K562 (cell line): Measurements from ENCODE around the gene CDS2. TPM values are rescaled to one million over a fixed set of nuclear protein-coding genes. Genes with fewer than 3 reads are reported as not detected.

Experiments
- ATF1 ChIP-seq, 2 experiments: fragments of 450-650 bp in 1 of 2; IDR thresholded peaks; 2 replicates each; pipeline ENCODE4 v1.6.1; 2016; ENCODE audit warnings: missing compliant biosample characterization in 1 of 2, missing genetic modification characterization in 1 of 2
- CXXC5 ChIP-seq: fragments of 250-450 bp; sonication (Bioruptor Pico); IDR thresholded peaks from 2 replicates; pipeline ENCODE4 v1.8.0; 2022; ENCODE audit warnings: inconsistent platforms, mild to moderate bottlenecking, moderate library complexity
- EP400 ChIP-seq: fragments of 450-650 bp; IDR thresholded peaks from 2 replicates; pipeline ENCODE4 v1.6.1; 2017; ENCODE audit warnings: antibody characterized with exemption, mild to moderate bottlenecking, moderate library complexity
- FOXM1 ChIP-seq, 2 experiments: fragments of 450-650 bp in 1 of 2; sonication (generic) in 1 of 2; formaldehyde crosslinking in 1 of 2; IDR thresholded peaks; 2 replicates each; pipeline versions ENCODE4 v1.6.1 to v1.9.0; 2017 to 2022; ENCODE audit warnings: low read depth in 2 of 2, mild to moderate bottlenecking in 2 of 2, missing genetic modification reagents in 1 of 2, moderate library complexity in 1 of 2
- PTRF ChIP-seq: fragments of 450-650 bp; IDR thresholded peaks from 2 replicates; pipeline ENCODE4 v1.6.1; 2016; ENCODE audit warnings: mild to moderate bottlenecking, missing genetic modification characterization, missing compliant biosample characterization
- RBBP5 ChIP-seq: fragments of 200-600 bp; sonication (generic); IDR thresholded peaks from 2 replicates; pipeline ENCODE4 v1.6.1; 2012; ENCODE audit warnings: borderline replicate concordance, mild to moderate bottlenecking, low read length, control low read depth, inconsistent platforms; ENCODE audit not compliant: insufficient read depth, poor library complexity, severe bottlenecking
- RREB1 ChIP-seq: fragments of 250-450 bp; sonication (Bioruptor Pico); IDR thresholded peaks from 2 replicates; pipeline ENCODE4 v1.4.0; 2020
- SAP30 ChIP-seq: fragments of 200-600 bp; sonication (generic); IDR thresholded peaks from 2 replicates; pipeline ENCODE4 v1.6.1; 2012; ENCODE audit warnings: borderline replicate concordance, low read depth, mild to moderate bottlenecking, moderate library complexity, low read length, control low read depth, inconsistent platforms; ENCODE audit not compliant: insufficient read depth, poor library complexity, severe bottlenecking
- TCF3 ChIP-seq: sonication (generic); formaldehyde crosslinking; IDR thresholded peaks from 2 replicates; pipeline ENCODE4 v1.4.0; 2020; ENCODE audit warnings: mild to moderate bottlenecking, missing genetic modification reagents
- polyA plus RNA-seq, 8 experiments: library from polyadenylated mRNA; depleted of rRNA in 4 of 8; stranded (reverse) in 5 of 8; unstranded in 3 of 8; fragments of >200 nt; fragmentation: Nextera tagmentation in 2 of 8; fragmentation: Illumina TruSeq in 1 of 8; extraction: Ambion mirVana in 2 of 8; extraction: Trizol in 1 of 8; gene quantifications; 2 replicates each; pipeline versions ENCODE4 v1.2.1 to v1.2.3, GENCODE V29; 2011 to 2014; ENCODE audit warnings: inconsistent platforms in 1 of 8, missing spikeins in 1 of 8
- total RNA-seq, 7 experiments: library from RNA; depleted of rRNA in 6 of 7; stranded (reverse); fragments of >200 nt in 6 of 7; fragmentation: Illumina TruSeq in 2 of 7; extraction: Trizol in 2 of 7; gene quantifications; 2 replicates each; pipeline versions ENCODE4 v1.2.1 to v1.2.3, GENCODE V29; 2011 to 2021; ENCODE audit warnings: low replicate concordance in 1 of 7
- TF ChIP-seq, protein P1 (sequence below): fragments of 450-650 bp; formaldehyde crosslinking; IDR thresholded peaks from 2 replicates; pipeline ENCODE4 v1.4.0; 2020; ENCODE audit warnings: mild to moderate bottlenecking, moderate library complexity
- TF ChIP-seq, protein P2 (sequence below), 2 experiments: fragments of 450-650 bp; conservative IDR thresholded peaks; 2 replicates each; pipeline ENCODE4 v1.6.1; 2017; ENCODE audit warnings: mild to moderate bottlenecking in 2 of 2, moderate library complexity in 2 of 2
- TF ChIP-seq, protein P3 (sequence below): fragments of 200-800 bp; sonication (Bioruptor generic); IDR thresholded peaks from 2 replicates; pipeline ENCODE4 v1.6.1; 2017; ENCODE audit warnings: missing genetic modification characterization, missing compliant biosample characterization
- TF ChIP-seq, protein P4 (sequence below): fragments of 450-650 bp; conservative IDR thresholded peaks from 2 replicates; pipeline ENCODE4 v1.6.1; 2016; ENCODE audit warnings: missing genetic modification characterization, low read depth, mild to moderate bottlenecking, missing compliant biosample characterization, moderate library complexity

The CDS2 gene
- total and polyA plus RNA-seq, 9 of the 15 experiments (the other 6 are each of a cell fraction or from before 2014, with no cell fraction given), result 6.4 to 46.4 (median 12.2) TPM

GRCh38 chr20:5078399-5078958 is 48.3 kb upstream of the CDS2 start (continued):
- TF ChIP-seq, protein P1, sequence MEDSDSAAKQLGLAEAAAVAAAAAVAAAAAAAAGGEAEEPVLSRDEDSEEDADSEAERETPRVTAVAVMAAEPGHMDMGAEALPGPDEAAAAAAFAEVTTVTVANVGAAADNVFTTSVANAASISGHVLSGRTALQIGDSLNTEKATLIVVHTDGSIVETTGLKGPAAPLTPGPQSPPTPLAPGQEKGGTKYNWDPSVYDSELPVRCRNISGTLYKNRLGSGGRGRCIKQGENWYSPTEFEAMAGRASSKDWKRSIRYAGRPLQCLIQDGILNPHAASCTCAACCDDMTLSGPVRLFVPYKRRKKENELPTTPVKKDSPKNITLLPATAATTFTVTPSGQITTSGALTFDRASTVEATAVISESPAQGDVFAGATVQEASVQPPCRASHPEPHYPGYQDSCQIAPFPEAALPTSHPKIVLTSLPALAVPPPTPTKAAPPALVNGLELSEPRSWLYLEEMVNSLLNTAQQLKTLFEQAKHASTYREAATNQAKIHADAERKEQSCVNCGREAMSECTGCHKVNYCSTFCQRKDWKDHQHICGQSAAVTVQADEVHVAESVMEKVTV (CRISPR knock-in tag), result no peak
- TF ChIP-seq RBBP5 (peak; percentile 74), EP400 (peak; percentile 28; the same call in 1 of the 2 replicates), CXXC5 (CRISPR knock-in tag) (peak; percentile 46), ATF1 (CRISPR knock-in tag; IDR thresholded peaks at IDR 0.05) (no peak), ATF1 (tag; IDR thresholded peaks at IDR 0.05) (peak; percentile 35; the same call in 1 of the 2 replicates), TCF3 (CRISPR knock-in tag) (peak; percentile 6; the same call in 1 of the 2 replicates), RREB1 (CRISPR knock-in tag) (no peak), SAP30 (no peak), FOXM1 (IDR thresholded peaks at IDR 0.05; ENCODE audit: low read depth) (0 out of 2 replicates have a peak, but pooled peaks have one; percentile 23), FOXM1 (CRISPR knock-in tag; IDR thresholded peaks at IDR 0.05; ENCODE audit: low read depth) (no peak), PTRF (tag) (no peak)
- TF ChIP-seq, protein P2, sequence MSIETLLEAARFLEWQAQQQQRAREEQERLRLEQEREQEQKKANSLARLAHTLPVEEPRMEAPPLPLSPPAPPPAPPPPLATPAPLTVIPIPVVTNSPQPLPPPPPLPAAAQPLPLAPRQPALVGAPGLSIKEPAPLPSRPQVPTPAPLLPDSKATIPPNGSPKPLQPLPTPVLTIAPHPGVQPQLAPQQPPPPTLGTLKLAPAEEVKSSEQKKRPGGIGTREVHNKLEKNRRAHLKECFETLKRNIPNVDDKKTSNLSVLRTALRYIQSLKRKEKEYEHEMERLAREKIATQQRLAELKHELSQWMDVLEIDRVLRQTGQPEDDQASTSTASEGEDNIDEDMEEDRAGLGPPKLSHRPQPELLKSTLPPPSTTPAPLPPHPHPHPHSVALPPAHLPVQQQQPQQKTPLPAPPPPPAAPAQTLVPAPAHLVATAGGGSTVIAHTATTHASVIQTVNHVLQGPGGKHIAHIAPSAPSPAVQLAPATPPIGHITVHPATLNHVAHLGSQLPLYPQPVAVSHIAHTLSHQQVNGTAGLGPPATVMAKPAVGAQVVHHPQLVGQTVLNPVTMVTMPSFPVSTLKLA (conservative IDR thresholded peaks at IDR 0.05), result 0 out of 4 replicates have a peak, but pooled peaks of 1 of the 2 experiments have one; percentile 22
- TF ChIP-seq, protein P3, sequence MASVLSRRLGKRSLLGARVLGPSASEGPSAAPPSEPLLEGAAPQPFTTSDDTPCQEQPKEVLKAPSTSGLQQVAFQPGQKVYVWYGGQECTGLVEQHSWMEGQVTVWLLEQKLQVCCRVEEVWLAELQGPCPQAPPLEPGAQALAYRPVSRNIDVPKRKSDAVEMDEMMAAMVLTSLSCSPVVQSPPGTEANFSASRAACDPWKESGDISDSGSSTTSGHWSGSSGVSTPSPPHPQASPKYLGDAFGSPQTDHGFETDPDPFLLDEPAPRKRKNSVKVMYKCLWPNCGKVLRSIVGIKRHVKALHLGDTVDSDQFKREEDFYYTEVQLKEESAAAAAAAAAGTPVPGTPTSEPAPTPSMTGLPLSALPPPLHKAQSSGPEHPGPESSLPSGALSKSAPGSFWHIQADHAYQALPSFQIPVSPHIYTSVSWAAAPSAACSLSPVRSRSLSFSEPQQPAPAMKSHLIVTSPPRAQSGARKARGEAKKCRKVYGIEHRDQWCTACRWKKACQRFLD, result no peak; the same call in 1 of the 2 replicates
- TF ChIP-seq, protein P4, sequence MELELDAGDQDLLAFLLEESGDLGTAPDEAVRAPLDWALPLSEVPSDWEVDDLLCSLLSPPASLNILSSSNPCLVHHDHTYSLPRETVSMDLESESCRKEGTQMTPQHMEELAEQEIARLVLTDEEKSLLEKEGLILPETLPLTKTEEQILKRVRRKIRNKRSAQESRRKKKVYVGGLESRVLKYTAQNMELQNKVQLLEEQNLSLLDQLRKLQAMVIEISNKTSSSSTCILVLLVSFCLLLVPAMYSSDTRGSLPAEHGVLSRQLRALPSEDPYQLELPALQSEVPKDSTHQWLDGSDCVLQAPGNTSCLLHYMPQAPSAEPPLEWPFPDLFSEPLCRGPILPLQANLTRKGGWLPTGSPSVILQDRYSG (tag), result 0 out of 2 replicates have a peak, but pooled peaks have one; percentile 59
